Stimulated activated CD4-positive, alpha-beta T cell treated with anti-CD3 and anti-CD28 coated beads, Interleukin-2, amount 100 ng/mL, for 4 hours (primary cell): ENCODE data around the gene TSPEAR.

Source experiments
- DNase-seq: peaks from one replicate; pipeline ENCODE4 v3.0.0-alpha.2; 2020; ENCODE audit warnings: low read depth

Gene TSPEAR

DNA sequence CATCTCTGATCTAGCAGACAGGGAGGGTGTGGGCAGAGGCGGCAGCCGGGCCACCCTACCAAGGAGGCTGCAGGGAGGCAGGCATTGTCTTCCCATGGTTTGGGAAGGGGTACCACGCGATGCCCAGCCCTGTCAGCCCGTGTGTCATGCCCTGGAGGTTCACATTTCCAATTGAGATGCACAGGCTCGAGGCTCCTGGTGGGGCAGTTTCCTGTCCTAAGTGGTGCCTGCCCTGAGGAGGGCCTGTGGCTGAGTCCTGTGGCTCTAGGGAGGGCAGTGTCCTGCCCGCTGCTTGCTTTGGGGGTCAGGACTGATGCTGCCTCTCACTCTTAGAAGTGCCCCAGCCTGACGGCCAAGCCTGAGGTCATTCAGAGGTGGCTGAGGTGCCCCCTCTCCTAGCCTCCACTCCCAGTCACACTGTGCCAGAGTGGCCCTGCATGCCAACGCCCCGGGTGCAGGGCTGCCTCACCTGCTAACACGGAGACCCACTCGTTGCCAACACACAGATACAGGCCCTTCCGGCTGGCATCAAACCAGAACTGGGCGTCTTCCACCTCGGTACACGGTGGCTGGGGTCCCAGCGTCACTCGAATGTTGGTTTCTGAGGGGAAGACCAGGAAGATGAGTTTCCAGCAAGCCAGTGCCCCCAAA, 183.3 kb downstream of the TSPEAR start:
- DNase-seq, result no peak

DNA sequence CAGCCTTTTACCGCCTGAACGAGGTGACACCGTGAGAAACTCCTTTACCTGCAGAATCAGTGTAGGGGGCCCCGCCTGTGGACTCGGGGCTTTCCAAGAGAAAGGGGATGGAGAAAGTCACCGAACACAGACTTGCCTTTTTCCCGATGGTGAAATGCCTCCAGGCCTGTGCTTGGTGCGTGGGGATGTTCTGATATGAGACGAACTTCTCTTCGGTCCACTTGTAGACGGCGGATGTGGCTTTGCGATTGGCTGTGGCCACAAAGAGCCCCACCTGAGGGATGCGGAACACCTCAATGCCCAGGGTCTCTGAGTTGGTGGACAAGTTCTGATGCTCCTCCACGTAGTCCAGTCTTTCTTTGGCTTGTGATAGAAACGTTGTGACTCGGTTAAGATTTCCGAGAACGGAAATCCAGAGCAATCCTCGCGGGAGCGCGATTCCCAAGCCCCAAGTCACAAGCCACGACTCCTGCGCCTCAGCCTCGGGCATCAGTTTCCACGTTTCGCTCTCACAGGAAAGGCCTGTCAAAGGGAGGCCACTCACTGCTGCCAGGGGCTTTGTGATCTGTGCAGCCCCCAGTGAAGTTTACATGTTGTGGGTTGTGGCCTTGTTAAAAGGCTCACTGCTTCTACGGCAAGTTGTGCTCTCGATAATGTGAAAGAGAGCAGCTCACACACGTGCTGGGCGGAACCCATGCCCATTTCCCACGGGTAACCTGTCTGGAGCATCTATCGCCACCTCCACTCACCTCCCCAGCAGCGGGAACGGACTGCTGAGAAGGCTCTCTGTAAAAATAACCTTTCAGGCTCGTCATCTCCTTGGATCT, 184.0 kb downstream of the TSPEAR start:
- DNase-seq, result no peak

GRCh38 chr21:44526096-44526997, 185.0 kb downstream of the TSPEAR start:
- no peak for DNase-seq

GRCh38 chr21:44525391-44526095, 185.8 kb downstream of the TSPEAR start:
- DNase-seq, result no peak

GRCh38 chr21:44524414-44525371, 186.7 kb downstream of the TSPEAR start:
- no peak for DNase-seq

DNA sequence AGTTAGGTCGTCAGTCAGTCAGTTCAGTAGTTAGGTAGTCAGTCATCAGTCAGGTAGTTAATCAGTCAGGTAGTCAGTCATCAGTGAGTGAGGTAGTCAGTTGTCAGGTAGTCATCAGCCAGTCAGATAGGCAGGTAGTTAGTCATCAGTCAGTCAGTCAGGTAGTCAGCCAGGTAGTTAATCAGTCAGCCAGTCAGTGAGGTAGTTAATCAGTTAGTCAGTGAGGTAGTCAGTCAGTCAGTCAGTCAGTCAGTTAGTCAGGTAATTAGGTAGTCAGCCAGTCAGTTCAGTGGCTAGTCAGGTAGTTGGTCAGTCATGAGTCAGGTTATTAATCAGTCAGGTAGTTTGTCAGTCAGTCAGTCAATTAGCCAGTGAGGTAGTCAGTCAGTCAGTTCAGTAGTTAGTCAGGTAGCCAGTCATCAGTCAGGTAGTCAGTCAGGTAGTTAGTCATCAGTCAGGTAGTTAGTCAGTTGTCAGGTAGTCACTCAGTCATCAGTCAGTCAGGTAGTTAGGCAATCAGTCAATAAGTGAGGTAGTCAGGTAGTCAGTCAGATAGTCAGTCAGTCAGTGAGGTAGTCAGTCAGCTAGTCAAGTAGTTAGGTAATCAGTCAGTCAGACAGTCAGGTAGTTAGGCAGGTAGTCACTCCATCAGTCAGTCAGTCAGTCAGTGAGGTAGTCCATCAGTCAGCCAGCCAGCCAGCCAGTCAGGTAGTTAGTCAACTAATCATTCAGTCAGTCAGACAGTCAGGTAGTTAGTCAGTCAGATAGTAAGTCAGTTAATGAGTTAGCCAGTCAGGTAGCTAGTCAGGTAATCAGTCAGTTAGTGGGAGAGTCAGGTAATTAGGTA, 187.6 kb downstream of the TSPEAR start:
- no peak for DNase-seq

- DNase-seq, result no peak
Measured at GRCh38 chr21:44522753-44523204, 188.6 kb downstream of the TSPEAR start.

- no peak for DNase-seq
Measured at GRCh38 chr21:44521928-44522752, 189.2 kb downstream of the TSPEAR start.

GRCh38 chr21:44521301-44521927, 190.0 kb downstream of the TSPEAR start:
- no peak for DNase-seq

DNA sequence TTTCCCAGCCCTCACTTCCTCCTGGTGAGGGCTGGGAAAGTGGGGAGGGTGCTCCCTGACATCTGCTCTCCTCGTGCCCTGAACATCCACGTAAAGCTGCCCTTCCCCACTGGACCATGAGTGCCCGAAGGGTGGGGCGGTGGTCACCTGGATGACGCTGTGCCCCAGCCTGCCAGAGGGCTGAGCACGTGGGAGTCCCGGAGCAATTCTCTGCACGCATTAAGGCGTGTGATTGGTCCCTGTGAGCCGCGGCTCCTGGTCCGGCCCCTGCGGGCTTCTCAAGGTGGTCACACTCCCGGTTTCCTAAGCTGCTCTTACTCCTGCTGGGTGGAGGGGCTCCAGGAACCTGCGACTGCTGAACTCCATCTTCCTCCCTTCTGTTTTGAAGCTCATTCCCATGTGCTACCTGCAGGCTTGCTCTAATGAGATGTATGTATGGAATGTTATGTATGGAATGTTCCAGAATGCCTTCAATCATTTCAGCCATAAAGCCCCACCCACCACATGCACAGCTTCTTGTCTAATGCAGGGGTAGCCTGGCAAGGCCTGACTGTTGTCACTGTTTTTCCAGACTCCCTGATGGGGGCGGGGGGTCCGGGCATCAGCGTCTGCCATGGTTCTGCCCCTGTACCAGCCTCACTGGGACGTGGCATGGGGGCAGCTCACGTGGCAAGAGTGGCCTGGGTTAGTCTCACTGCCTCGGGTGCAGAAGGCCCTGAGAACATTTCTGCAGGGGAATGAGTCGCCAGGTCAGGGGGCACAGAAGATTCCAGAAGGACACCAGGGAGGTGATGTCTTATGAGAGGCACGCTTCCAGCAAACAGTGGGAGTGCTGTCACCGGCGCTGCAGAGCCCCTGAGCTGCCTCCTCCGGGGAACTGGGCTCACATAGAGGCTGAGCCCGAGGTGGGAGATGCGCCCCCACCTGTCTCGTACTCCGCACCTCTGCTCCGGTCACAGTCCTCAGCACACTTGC, 190.8 kb downstream of the TSPEAR start:
- DNase-seq, result no peak

DNA sequence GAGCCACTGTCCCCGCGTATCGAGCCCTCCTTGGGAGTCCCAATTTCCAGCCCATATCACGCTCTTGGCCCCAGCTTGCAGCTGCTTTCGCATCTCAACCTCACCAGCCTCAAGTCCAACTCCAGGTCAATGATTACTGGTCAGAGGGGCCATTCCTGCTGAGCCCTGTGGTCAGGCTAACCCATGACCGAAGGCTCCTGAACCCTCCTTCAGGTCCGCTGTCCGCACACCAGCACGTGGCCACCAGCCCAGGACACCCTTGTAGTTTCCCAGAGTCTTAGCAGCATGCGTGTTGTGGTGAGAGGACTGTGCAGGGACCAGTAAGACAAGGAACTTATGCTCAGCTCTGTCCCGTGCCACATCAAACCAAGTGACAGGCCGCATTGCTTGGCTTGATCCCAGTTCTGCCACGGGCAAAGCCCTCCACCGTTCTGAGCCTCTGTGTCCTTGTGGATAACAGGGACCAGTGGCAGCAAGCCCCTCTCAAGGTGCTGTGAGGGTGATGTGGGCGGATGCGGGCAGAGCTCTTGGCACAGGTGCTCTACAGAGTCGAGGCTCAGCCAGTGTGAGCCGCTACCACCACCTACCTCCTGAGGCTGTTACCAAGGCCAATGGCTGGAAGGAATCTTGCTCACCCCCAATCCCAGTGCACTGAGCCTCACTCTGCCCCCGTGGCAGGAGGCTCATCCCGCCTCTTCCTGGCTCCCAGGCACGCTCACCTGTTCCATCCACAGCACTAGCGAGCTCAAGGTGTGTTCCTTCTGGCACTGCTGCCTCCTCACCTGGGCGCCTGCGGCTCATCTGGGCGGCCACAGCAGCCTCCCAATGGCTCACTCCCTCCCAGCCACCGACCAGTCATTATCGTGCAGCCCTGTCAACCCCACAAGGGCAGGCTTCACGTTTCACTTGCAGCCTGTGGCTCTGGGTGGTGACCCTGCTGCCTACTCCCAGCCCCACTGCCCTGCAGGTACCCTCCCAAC, 191.7 kb downstream of the TSPEAR start:
- no peak for DNase-seq

DNA sequence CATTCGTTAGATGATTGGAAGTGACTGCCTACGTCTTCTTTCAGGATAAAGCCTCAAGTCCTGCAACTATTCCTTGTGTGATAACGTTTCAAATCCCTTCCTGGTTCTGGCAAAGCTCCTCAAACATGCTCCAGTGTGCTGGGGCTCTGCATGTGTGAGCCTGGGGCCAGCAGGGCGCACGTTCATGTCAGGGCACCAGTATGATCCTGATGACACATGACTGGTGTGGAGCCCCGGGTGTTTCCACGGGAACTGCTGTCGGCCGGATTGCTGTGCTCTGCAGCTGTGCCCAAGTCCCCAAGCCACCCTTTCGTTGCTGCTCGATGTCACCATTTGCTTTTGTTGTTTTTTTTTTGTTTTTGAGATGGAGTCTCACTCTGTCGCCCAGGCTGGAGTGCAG, 192.7 kb downstream of the TSPEAR start:
- no peak for DNase-seq

DNA sequence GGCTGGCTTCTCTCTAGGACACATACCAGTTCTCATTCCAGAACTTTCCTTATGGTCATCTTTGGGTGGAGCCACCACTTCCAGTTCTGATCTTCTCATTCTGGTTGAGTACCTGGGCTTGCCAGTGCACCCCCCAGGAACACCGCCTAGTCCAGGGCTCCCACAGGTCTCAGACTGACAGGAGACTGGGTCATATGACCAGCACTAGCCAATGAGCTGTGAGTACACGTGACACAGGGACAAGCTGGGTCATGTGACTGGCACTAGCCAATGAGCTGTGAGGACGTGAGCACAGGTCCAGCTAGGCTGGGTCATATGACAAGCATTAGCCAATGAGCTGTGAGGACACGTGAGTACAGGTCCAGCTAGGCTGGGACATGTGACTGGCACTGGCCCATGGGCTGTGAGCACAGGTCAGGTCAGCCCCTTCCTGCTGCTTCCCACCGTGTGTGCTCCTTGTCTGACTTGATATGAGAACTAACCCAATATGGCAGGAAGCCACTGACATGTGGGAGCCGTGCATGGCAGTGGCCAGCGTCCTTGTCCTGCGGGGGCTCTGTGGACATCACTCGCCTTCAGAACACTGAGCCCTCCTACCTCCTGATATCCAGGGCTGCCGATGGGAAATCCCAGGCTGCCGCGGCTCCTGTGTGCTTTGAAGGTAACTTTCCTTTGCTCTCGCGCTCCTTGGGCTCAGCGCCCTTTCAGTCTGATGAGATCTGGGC, 194.0 kb downstream of the TSPEAR start:
- DNase-seq, result no peak

GRCh38 chr21:44516828-44517174, 194.6 kb downstream of the TSPEAR start:
- DNase-seq, result no peak

DNA sequence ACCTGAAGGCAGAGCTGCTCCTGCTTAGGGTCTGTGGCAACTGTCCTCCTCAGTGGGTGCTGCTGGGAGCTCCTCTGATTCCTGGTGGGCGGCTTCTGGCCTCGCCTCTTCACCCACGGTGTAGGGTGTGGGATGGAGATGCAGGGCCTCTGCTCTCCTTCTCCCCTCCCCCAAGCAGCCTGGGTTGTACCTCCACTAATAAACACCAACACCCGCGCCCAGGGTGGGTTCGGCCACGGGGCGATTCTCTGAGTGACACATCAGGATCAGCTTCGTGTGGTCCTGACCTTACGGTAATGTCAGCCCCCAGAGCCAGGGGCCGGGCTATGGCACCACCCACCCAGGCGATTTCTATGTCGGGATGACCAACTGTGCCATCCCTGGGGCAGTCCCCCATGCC, 195.0 kb downstream of the TSPEAR start:
- no peak for DNase-seq
